Parathyroid adenoma (tissue), 2 donors: ENCODE data around the gene CCDC43.

Experiments
- H2AFZ ChIP-seq: fragments of 300-600 bp; sonication (generic); one replicate; pipeline ENCODE4 v1.7.0; 2017; ENCODE audit warnings: antibody characterized with exemption, mild to moderate bottlenecking
- H3K27ac ChIP-seq: fragments of 300-600 bp; sonication (generic); one replicate; pipeline ENCODE4 v1.7.0; 2017
- H3K27me3 ChIP-seq: fragments of 300-600 bp; sonication (generic); one replicate; pipeline ENCODE4 v1.7.0; 2017; ENCODE audit warnings: low read length; ENCODE audit not compliant: control insufficient read depth, insufficient read depth
- H3K36me3 ChIP-seq: fragments of 300-600 bp; sonication (generic); one replicate; pipeline ENCODE4 v1.7.0; 2017; ENCODE audit warnings: low read length; ENCODE audit not compliant: control insufficient read depth, insufficient read depth
- H3K4me1 ChIP-seq: fragments of 300-600 bp; sonication (generic); one replicate; pipeline ENCODE4 v1.7.0; 2017; ENCODE audit warnings: control low read depth
- H3K4me2 ChIP-seq: fragments of 300-600 bp; sonication (generic); one replicate; pipeline ENCODE4 v1.7.0; 2017; ENCODE audit warnings: low read length
- H3K4me3 ChIP-seq: fragments of 300-600 bp; sonication (generic); one replicate; pipeline ENCODE4 v1.7.0; 2017; ENCODE audit warnings: low read depth, low read length
- H3K79me2 ChIP-seq: fragments of 300-600 bp; sonication (generic); one replicate; pipeline ENCODE4 v1.7.0; 2017; ENCODE audit warnings: control low read depth
- H3K9ac ChIP-seq: fragments of 300-600 bp; sonication (generic); one replicate; pipeline ENCODE4 v1.7.0; 2017; ENCODE audit warnings: mild to moderate bottlenecking
- H3K9me3 ChIP-seq: fragments of 300-600 bp; sonication (generic); one replicate; pipeline ENCODE4 v1.7.0; 2017; ENCODE audit warnings: low read length; ENCODE audit not compliant: control insufficient read depth
- TF ChIP-seq, protein P1 (sequence below): fragments of 300-600 bp; sonication (generic); IDR thresholded peaks from one replicate; pipeline ENCODE4 v1.7.0; 2017; ENCODE audit warnings: antibody characterized with exemption, mild to moderate bottlenecking
- donor health status: primary hyperparathyroidism.

The CCDC43 gene

DNA sequence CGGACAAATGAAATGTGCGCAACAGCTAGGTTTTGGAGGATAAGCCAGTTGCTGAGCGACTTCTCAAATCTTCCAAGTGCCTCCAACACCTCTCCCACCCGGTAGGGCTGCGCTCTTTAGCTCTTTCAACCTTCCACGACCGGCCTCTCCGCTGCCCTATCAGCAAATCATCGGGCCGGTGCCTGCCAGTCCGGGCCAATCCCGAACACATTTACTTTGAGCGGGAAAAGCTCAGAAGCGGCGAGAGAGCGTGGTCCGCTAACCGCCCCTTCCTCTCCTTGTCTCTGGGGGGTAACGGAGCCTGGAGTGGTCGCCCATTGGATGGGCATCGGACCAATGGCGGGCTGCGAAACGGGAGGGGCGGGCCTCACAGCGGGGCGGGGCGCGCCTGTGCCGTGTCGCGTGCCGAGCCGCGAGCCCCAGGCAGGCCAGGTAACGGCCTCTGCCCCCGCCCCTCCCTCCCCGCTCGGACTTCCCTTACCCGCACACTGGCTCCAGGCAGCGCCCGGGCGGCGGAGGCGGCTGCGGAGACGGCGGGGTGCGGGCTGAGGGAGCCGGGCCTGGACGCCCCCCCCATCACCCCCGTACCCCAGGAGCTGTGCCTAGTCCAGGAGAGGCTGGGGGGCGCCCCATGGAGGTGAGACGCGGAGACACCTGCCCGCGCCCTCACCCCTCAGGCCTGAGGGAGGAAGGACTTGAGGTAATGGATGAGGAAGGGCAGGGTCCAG is 33.4 kb downstream of the CCDC43 start, which contains the start of gene MEIOC:
Gene MEIOC (plus strand): TSS at position 486 of the 728 bp plus-strand sequence. CDS start 146 bp downstream, at position 632.
- no peaks in the 10 kb centered on the region for H3K79me2 ChIP-seq
- H3K9ac ChIP-seq, result no peak within 1 kb of the TSS
- H3K4me1 ChIP-seq, result no peaks in the 10 kb centered on the region
- H3K36me3 ChIP-seq, result no peaks in the 10 kb centered on the region
- no peak within 1 kb of the TSS for H3K27ac ChIP-seq
- peak within 1 kb of the TSS; percentile 26 for H3K4me2 ChIP-seq
- H2AFZ ChIP-seq, result peak within 1 kb of the TSS; percentile 75
- no peaks in the 10 kb centered on the region for H3K9me3 ChIP-seq
- peaks cover 3% of the 10 kb centered on the region for H3K27me3 ChIP-seq
- TF ChIP-seq, protein P1, sequence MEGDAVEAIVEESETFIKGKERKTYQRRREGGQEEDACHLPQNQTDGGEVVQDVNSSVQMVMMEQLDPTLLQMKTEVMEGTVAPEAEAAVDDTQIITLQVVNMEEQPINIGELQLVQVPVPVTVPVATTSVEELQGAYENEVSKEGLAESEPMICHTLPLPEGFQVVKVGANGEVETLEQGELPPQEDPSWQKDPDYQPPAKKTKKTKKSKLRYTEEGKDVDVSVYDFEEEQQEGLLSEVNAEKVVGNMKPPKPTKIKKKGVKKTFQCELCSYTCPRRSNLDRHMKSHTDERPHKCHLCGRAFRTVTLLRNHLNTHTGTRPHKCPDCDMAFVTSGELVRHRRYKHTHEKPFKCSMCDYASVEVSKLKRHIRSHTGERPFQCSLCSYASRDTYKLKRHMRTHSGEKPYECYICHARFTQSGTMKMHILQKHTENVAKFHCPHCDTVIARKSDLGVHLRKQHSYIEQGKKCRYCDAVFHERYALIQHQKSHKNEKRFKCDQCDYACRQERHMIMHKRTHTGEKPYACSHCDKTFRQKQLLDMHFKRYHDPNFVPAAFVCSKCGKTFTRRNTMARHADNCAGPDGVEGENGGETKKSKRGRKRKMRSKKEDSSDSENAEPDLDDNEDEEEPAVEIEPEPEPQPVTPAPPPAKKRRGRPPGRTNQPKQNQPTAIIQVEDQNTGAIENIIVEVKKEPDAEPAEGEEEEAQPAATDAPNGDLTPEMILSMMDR, result no peak
- H3K4me3 ChIP-seq, result no peak within 1 kb of the TSS

DNA sequence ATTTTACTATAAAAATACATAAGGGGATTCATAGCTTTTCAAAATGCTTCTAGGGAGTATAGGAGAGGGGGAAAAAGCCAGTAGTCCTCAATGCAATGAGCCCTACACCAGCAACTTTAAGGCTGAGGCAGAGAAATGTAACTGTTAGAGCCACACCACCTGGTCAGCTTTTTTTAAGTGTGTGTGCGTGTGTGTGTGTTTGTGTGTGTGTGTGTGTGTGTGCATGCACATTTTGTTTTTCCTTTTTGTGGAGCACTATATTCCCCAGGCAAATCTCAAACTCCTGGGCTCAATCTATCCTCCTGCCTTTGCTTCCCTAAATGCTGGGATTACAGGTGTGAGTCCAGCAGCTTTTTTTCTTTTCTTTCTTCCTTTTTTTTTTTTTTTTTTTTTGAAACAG is 35.6 kb downstream of the CCDC43 start:
- Histone ChIP-seq H3K4me3 (no peak overlapping the region), H3K79me2 (no peaks in the 10 kb centered on the region), H3K36me3 (no peaks in the 10 kb centered on the region), H2AFZ (no peak overlapping the region), H3K27me3 (peaks cover 3% of the 10 kb centered on the region), H3K9ac (no peak overlapping the region), H3K4me2 (no peak overlapping the region), H3K9me3 (no peaks in the 10 kb centered on the region), H3K4me1 (no peaks in the 10 kb centered on the region), H3K27ac (no peak overlapping the region)
- TF ChIP-seq, protein P1, result no peak

DNA sequence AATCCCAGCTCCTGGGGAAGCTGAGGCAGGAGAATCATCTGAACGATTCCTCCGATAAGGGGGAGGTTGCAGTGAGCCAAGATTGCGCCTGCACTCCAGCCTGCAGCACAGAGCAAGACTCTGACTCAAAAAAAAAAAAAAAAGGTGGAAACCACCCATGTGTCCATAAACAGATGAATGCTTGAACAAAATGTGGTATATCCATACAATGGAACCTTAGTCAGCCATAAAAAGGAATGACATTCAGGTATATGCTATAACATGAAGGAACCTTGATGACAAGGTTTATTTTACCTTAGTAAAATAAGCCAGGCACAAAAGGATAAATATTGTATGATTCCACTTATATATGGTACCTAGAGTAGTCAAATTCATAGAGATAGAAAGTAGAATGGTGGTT is 36.2 kb downstream of the CCDC43 start:
- Histone ChIP-seq H2AFZ (no peak overlapping the region), H3K4me1 (no peaks in the 10 kb centered on the region), H3K4me3 (no peak overlapping the region), H3K4me2 (no peak overlapping the region), H3K27me3 (peaks cover 3% of the 10 kb centered on the region), H3K9me3 (no peaks in the 10 kb centered on the region), H3K27ac (no peak overlapping the region), H3K36me3 (no peaks in the 10 kb centered on the region), H3K9ac (no peak overlapping the region), H3K79me2 (no peaks in the 10 kb centered on the region)
- TF ChIP-seq, protein P1, result no peak

DNA sequence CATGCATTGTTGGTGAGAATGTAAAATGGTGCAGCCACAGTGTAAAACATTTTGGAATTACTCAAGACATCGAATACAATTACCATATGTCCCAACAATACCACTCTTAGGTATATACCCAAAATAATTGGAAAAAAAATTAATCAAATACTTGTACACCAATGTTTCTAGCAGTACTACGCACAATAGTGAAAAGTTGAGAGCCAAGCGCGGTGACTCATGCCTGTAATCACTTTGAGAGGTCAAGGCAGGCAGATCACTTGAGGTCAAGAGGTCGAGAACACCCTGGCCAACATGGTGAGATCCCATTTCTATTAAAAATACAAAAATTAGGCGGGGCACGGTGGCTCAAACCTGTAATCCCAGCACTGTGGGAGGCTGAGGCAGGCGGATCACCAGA is 36.8 kb downstream of the CCDC43 start:
- H3K27ac ChIP-seq, result no peak overlapping the region
- H3K36me3 ChIP-seq, result no peaks in the 10 kb centered on the region
- no peaks in the 10 kb centered on the region for H3K79me2 ChIP-seq
- H3K9ac ChIP-seq, result no peak overlapping the region
- peaks cover 3% of the 10 kb centered on the region for H3K27me3 ChIP-seq
- no peak overlapping the region for H3K4me3 ChIP-seq
- H3K4me2 ChIP-seq, result no peak overlapping the region
- no peaks in the 10 kb centered on the region for H3K9me3 ChIP-seq
- H3K4me1 ChIP-seq, result no peaks in the 10 kb centered on the region
- TF ChIP-seq, protein P1, result no peak
- H2AFZ ChIP-seq, result no peak overlapping the region

DNA sequence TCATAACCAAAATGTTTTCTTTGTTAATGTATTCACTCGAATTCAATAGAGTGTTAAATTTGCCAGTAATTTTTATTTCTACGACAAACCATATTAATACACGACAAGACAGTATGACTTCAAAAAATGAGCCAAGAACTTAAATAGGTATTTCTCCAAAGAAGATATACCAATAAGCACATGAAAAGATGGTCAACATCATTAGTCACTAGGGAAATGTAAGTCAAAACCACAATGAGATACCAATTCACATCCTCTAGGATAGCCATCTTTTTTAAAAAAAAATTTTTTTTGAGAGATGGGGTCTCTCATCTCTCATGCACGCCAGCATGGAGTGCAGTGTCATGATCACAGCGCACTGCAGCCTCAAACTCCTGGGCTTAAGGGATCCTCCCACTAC is 38.3 kb downstream of the CCDC43 start:
- Histone ChIP-seq H3K4me3 (no peak overlapping the region), H2AFZ (no peak overlapping the region), H3K9me3 (no peaks in the 10 kb centered on the region), H3K79me2 (no peaks in the 10 kb centered on the region), H3K27me3 (no peaks in the 10 kb centered on the region), H3K36me3 (no peaks in the 10 kb centered on the region), H3K4me2 (no peak overlapping the region), H3K9ac (no peak overlapping the region), H3K27ac (no peak overlapping the region), H3K4me1 (no peaks in the 10 kb centered on the region)
- TF ChIP-seq, protein P1, result no peak
